Epithelial cell of proximal tubule (primary cell): Measurements from ENCODE around the gene MYOM1. TPM values are rescaled to one million over a fixed set of nuclear protein-coding genes. Genes with fewer than 3 reads are reported as not detected.

ENCODE experiments used
- DNase-seq: peaks from one replicate; pipeline ENCODE4 v3.0.0-alpha.2; 2011; ENCODE audit warnings: low read depth
- H3K4me3 ChIP-seq: 2 replicates; pipeline ENCODE4 v1.5.1; 2011; ENCODE audit warnings: low read depth, mild to moderate bottlenecking, low read length
- CTCF ChIP-seq: conservative IDR thresholded peaks from 2 replicates; pipeline ENCODE4 v1.5.1; 2012; ENCODE audit warnings: low read depth, mild to moderate bottlenecking, low read length
- total RNA-seq: library from RNA; depleted of rRNA; stranded (reverse); fragments of >200 nt; gene quantifications from 2 replicates; pipeline ENCODE4 v1.2.3, GENCODE V29; 2015

Gene MYOM1
- total RNA-seq, 1 donor from 2014 or later, result 0.12 TPM

GRCh38 chr18:3059272-3059671 is 160.5 kb downstream of the MYOM1 start:
- no peak overlapping the region for H3K4me3 ChIP-seq
- DNase-seq, result no peak
- TF ChIP-seq CTCF, result no peak

- no peak for TF ChIP-seq CTCF
- DNase-seq, result no peak
- no peak overlapping the region for H3K4me3 ChIP-seq
Measured at GRCh38 chr18:3058328-3059191, 161.2 kb downstream of the MYOM1 start.

GRCh38 chr18:3057526-3057925 is 162.2 kb downstream of the MYOM1 start:
- no peak for TF ChIP-seq CTCF
- DNase-seq, result no peak
- H3K4me3 ChIP-seq, result no peak overlapping the region

- DNase-seq, result no peak
- TF ChIP-seq CTCF, result no peak
- no peak overlapping the region for H3K4me3 ChIP-seq
Measured at GRCh38 chr18:3056311-3056710, 163.5 kb downstream of the MYOM1 start.

GRCh38 chr18:3055816-3056215 is 164.0 kb downstream of the MYOM1 start:
- H3K4me3 ChIP-seq, result peak overlapping the region; percentile 17
- DNase-seq, result peak; percentile 78
- no peak for TF ChIP-seq CTCF

- no peak for TF ChIP-seq CTCF
- no peak for DNase-seq
- H3K4me3 ChIP-seq, result no peak overlapping the region
Measured at GRCh38 chr18:3055186-3055728, 164.5 kb downstream of the MYOM1 start.

- no peak overlapping the region for H3K4me3 ChIP-seq
- TF ChIP-seq CTCF, result no peak
- DNase-seq, result no peak
Measured at GRCh38 chr18:3054780-3055179, 165.0 kb downstream of the MYOM1 start.
